Body of pancreas (tissue), 4 donors: ENCODE results near the gene CTDSP2. TPM values are rescaled to one million over a fixed set of nuclear protein-coding genes. Genes with fewer than 3 reads are reported as not detected.

ENCODE experiments used
- ATAC-seq: fragments of 150-250 bp; one replicate; pipeline ENCODE4 v1.9.1; 2016
- DNase-seq, 4 donors: peaks; one replicate each; pipeline ENCODE4 v3.0.0-alpha.2; 2019
- H3K27ac ChIP-seq, 4 donors: fragments of 200-600 bp; sonication (generic); 1 replicate in 3 of 4; 2 replicates in 1 of 4; pipeline versions ENCODE4 v1.5.1 to v1.6.1; 2016 to 2019; ENCODE audit warnings: mild to moderate bottlenecking in 1 of 4, mixed read lengths in 1 of 4, moderate library complexity in 1 of 4
- H3K27me3 ChIP-seq, 2 donors: fragments of 200-600 bp; sonication (generic); one replicate each; pipeline ENCODE4 v1.6.0; 2016; ENCODE audit warnings: mild to moderate bottlenecking in 1 of 2
- H3K36me3 ChIP-seq, 2 donors: fragments of 200-600 bp; sonication (generic); replicated peaks in 1 of 2; 2 replicates each; pipeline ENCODE4 v1.5.1; 2016; ENCODE audit warnings: low read depth in 2 of 2; ENCODE audit not compliant: insufficient read depth in 1 of 2
- H3K4me1 ChIP-seq: fragments of 200-600 bp; sonication (generic); one replicate; pipeline ENCODE4 v1.6.0; 2016
- H3K4me3 ChIP-seq, 2 donors: fragments of 200-600 bp; sonication (generic); 1 replicate in 1 of 2; 2 replicates in 1 of 2; pipeline ENCODE4 v1.5.1; 2016 to 2019
- H3K9me3 ChIP-seq, 3 donors: fragments of 200-600 bp; sonication (generic); 1 replicate in 2 of 3; 2 replicates in 1 of 3; pipeline ENCODE4 v1.5.1; 2016
- CTCF ChIP-seq, 7 experiments: fragments of 450-650 bp in 4 of 7; fragments of 200-600 bp in 3 of 7; sonication (generic) in 3 of 7; IDR thresholded peaks; one replicate each; pipeline ENCODE4 v1.5.1; 2016 to 2019; ENCODE audit warnings: antibody characterized with exemption in 7 of 7
- POLR2A ChIP-seq, 3 donors: fragments of 450-650 bp; IDR thresholded peaks; one replicate each; pipeline ENCODE4 v1.6.1; 2016; ENCODE audit warnings: antibody characterized with exemption in 3 of 3, mild to moderate bottlenecking in 2 of 3
- WGBS, 2 donors: methylation state at CpG; one replicate each; pipeline ENCODE4 v1.1.5; 2017; 5-methylcytosine and 5-hydroxymethylcytosine counted together
- intact Hi-C: fragments of 100-400 bp; cut with DNase I; formaldehyde crosslinking; loops from one replicate; pipeline ENCODE4 v1.15.1; 2023
- total RNA-seq, 2 donors: library from RNA; depleted of rRNA; stranded (reverse); fragments of >200 nt; gene quantifications; one replicate each; pipeline ENCODE4 v1.1.0, GENCODE V29; 2016

The CTDSP2 gene
- total RNA-seq, 2 donors from 2014 or later, result 82.1 to 125 TPM

- Histone ChIP-seq H3K4me3 (no peak overlapping the region), H3K9me3 (no peaks in the 10 kb centered on the region), H3K27ac (peak overlapping the region in 2 of 4 donors; percentile 57 to 100), H3K27me3 (no peaks in the 10 kb centered on the region), H3K4me1 (peaks cover 99% of the 10 kb centered on the region), H3K36me3 (no peaks in the 10 kb centered on the region)
- WGBS, 2 donors, result 45 to 55% methylated on average over 8 of the region's 8 CpGs
- ATAC-seq (no peak), DNase-seq (no peak)
- intact Hi-C loops, result no loop called here
- TF ChIP-seq POLR2A (IDR thresholded peaks at IDR 0.05), result no peak
These were observed 7.8 kb downstream of the CTDSP2 start for GRCh38 chr12:57838594-57839302.

GRCh38 chr12:57837864-57838562, 8.5 kb downstream of the CTDSP2 start:
- no peaks in the 10 kb centered on the region for H3K36me3 ChIP-seq
- H3K4me1 ChIP-seq, result peaks cover 99% of the 10 kb centered on the region
- WGBS, 2 donors, result 21 to 27% methylated on average over 4 to 5 of the region's 5 CpGs
- H3K4me3 ChIP-seq, result no peak overlapping the region
- H3K27ac ChIP-seq, result peak overlapping the region in 2 of 4 donors; percentile 29 to 100
- DNase-seq, result no peak
- ATAC-seq, result no peak
- H3K9me3 ChIP-seq, result no peaks in the 10 kb centered on the region
- H3K27me3 ChIP-seq, result no peaks in the 10 kb centered on the region
- intact Hi-C loops, result no loop called here
- TF ChIP-seq POLR2A (IDR thresholded peaks at IDR 0.05) (no peak), CTCF (IDR thresholded peaks at IDR 0.05) (no peak)

- peak overlapping the region in 3 of 4 donors; percentile 17 to 100 (median 55) for H3K27ac ChIP-seq
- H3K36me3 ChIP-seq, result no peaks in the 10 kb centered on the region
- H3K4me3 ChIP-seq, result no peak overlapping the region
- WGBS, 2 donors, result 9 to 10% methylated on average over 13 of the region's 13 CpGs
- ATAC-seq, result peak; percentile 21
- TF ChIP-seq POLR2A (IDR thresholded peaks at IDR 0.05), result no peak
- TF ChIP-seq CTCF (IDR thresholded peaks at IDR 0.05), result no peak
- intact Hi-C loops, result no loop called here
- H3K27me3 ChIP-seq, result no peaks in the 10 kb centered on the region
- peak; percentile 49 to 66 (median 60) for DNase-seq
- H3K9me3 ChIP-seq, result no peaks in the 10 kb centered on the region
- peaks cover 97% of the 10 kb centered on the region for H3K4me1 ChIP-seq
These were observed 9.8 kb downstream of the CTDSP2 start for GRCh38 chr12:57836442-57837375.

GRCh38 chr12:57835366-57836288, 10.9 kb downstream of the CTDSP2 start:
- WGBS, 2 donors, result 52 to 62% methylated on average over 8 to 9 of the region's 9 CpGs

More at GRCh38 chr12:57835366-57836288, 10.9 kb downstream of the CTDSP2 start:
- ATAC-seq (no peak), DNase-seq (no peak)
- H3K4me3 ChIP-seq, result no peak overlapping the region
- peaks cover 97% of the 10 kb centered on the region for H3K4me1 ChIP-seq
- H3K36me3 ChIP-seq, result no peaks in the 10 kb centered on the region
- H3K27ac ChIP-seq, result peak overlapping the region in 3 of 4 donors; percentile 17 to 100 (median 55)
- intact Hi-C loops, result no loop called here
- H3K27me3 ChIP-seq, result no peaks in the 10 kb centered on the region
- no peaks in the 10 kb centered on the region for H3K9me3 ChIP-seq
- TF ChIP-seq CTCF (IDR thresholded peaks at IDR 0.05) (no peak), POLR2A (IDR thresholded peaks at IDR 0.05) (no peak)
